ENCODE measurements around the gene VASP.
A peak's percentile ranks its signal among the peaks of the same experiment; 100 is the strongest.

DNA sequence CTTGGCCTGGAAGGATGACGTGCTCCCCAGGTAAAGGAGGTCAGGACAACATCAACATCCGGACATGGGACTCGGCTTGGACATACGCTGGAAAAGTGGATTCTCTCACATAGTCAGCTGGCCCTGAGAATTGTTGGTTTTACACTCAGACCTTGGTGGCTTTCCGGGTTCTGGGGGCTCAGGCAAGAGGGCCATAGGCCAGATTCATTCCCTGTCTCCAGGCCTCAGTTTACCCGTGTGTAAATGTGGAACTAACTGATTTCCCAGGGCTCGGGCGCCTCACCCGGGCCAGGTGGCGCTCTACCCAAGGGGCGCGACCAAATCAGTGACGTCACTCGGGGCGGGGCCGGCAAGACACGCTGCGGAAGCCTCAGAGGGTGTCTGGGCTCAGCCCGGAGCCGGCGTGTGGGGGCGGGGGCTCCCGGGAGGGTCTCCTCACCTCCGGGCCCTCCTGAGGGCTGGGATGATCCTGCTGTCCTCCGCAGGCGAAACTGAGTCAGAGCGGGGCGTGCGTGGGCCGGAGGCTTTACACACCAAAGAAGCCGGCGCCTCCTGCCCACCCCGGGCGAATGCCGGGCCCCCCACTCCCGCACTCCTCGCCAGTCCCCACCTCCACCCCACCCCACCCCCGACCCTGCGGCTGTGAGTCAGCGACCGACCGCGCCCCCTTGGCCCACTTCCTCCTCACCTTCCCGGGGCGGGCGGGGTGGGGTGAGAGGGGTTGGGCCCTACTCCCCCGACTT lies 862 bp upstream of the VASP start:
- no peak for TF ChIP-seq ARNTL (CRISPR knock-in tag; IDR thresholded peaks at IDR 0.05; ENCODE audit: borderline replicate concordance, low read depth)
- TF ChIP-seq, protein P1, sequence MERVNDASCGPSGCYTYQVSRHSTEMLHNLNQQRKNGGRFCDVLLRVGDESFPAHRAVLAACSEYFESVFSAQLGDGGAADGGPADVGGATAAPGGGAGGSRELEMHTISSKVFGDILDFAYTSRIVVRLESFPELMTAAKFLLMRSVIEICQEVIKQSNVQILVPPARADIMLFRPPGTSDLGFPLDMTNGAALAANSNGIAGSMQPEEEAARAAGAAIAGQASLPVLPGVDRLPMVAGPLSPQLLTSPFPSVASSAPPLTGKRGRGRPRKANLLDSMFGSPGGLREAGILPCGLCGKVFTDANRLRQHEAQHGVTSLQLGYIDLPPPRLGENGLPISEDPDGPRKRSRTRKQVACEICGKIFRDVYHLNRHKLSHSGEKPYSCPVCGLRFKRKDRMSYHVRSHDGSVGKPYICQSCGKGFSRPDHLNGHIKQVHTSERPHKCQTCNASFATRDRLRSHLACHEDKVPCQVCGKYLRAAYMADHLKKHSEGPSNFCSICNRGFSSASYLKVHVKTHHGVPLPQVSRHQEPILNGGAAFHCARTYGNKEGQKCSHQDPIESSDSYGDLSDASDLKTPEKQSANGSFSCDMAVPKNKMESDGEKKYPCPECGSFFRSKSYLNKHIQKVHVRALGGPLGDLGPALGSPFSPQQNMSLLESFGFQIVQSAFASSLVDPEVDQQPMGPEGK (CRISPR knock-in tag; IDR thresholded peaks at IDR 0.05; ENCODE audit: borderline replicate concordance) = peak; percentile 67; the same call in 1 of the 2 replicates
- TF ChIP-seq, protein P2, sequence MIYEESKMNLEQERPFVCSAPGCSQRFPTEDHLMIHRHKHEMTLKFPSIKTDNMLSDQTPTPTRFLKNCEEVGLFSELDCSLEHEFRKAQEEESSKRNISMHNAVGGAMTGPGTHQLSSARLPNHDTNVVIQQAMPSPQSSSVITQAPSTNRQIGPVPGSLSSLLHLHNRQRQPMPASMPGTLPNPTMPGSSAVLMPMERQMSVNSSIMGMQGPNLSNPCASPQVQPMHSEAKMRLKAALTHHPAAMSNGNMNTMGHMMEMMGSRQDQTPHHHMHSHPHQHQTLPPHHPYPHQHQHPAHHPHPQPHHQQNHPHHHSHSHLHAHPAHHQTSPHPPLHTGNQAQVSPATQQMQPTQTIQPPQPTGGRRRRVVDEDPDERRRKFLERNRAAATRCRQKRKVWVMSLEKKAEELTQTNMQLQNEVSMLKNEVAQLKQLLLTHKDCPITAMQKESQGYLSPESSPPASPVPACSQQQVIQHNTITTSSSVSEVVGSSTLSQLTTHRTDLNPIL (CRISPR knock-in tag; IDR thresholded peaks at IDR 0.05; ENCODE audit: low read depth) = no peak
- no peak for TF ChIP-seq ZNF70 (CRISPR knock-in tag; IDR thresholded peaks at IDR 0.05)
- TF ChIP-seq, protein P3, sequence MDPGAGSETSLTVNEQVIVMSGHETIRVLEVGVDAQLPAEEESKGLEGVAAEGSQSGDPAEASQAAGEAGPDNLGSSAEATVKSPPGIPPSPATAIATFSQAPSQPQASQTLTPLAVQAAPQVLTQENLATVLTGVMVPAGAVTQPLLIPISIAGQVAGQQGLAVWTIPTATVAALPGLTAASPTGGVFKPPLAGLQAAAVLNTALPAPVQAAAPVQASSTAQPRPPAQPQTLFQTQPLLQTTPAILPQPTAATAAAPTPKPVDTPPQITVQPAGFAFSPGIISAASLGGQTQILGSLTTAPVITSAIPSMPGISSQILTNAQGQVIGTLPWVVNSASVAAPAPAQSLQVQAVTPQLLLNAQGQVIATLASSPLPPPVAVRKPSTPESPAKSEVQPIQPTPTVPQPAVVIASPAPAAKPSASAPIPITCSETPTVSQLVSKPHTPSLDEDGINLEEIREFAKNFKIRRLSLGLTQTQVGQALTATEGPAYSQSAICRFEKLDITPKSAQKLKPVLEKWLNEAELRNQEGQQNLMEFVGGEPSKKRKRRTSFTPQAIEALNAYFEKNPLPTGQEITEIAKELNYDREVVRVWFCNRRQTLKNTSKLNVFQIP (CRISPR knock-in tag; IDR thresholded peaks at IDR 0.05; ENCODE audit: borderline replicate concordance, low read depth) = no peak
- no peak for TF ChIP-seq ISL1 (CRISPR knock-in tag; IDR thresholded peaks at IDR 0.05)

Data from SK-N-SH treated with all-trans-retinoic acid at 6 μM for 48 hours (cell line).